Measurements from ENCODE around the gene C6orf15. TPM values are rescaled to one million over a fixed set of nuclear protein-coding genes. Genes with fewer than 3 reads are reported as not detected.

Gene C6orf15
- total and polyA plus RNA-seq, 2 of the 8 experiments (the other 6 are each of a cell fraction or from before 2014, with no cell fraction given): not detected

GRCh38 chr6:31135710-31136109 is 23.3 kb upstream of the C6orf15 start:
- no peaks in the 10 kb centered on the region for H3K36me3 ChIP-seq (ENCODE audit: control insufficient read depth in 2 of 4, insufficient read depth in 4 of 4, low read length in 3 of 4)
- no peaks in the 10 kb centered on the region for H3K9me3 ChIP-seq (ENCODE audit: insufficient read depth in 2 of 2, low read depth in 1 of 2, low read length in 1 of 2)
- H3K4ac ChIP-seq (replicated peaks; ENCODE audit: insufficient read length, low read depth, low read length): no peak overlapping the region
- 86% methylated on average over 10 of the region's 10 CpGs; no CpG with 5 or more reads in 1 of the 2 experiments for WGBS, 2 experiments (ENCODE audit: extremely low coverage in 1 of 2, insufficient coverage in 1 of 2, insufficient read length in 1 of 2, insufficient replicate concordance in 2 of 2, low coverage in 1 of 2, low lambda C conversion rate in 2 of 2, missing lambda C conversion rate in 1 of 2)
- DNase-seq (ENCODE audit: low read depth in 1 of 2, low spot score in 2 of 2) (no peak), FAIRE-seq (no peak)
- H2BK12ac ChIP-seq (ENCODE audit: low read depth, low read length): no peak overlapping the region
- TF ChIP-seq SP4 (IDR thresholded peaks at IDR 0.05; ENCODE audit: low read length) (no peak), ATF3 (IDR thresholded peaks at IDR 0.05; ENCODE audit: insufficient read depth, low read depth, low read length) (no peak), SP1 (IDR thresholded peaks at IDR 0.05; ENCODE audit: low read depth, low read length) (no peak), TCF12 (IDR thresholded peaks at IDR 0.05; ENCODE audit: low read depth, low read length) (no peak), RAD21 (IDR thresholded peaks at IDR 0.05 in 1 of 2, conservative IDR thresholded peaks at IDR 0.05 in 1 of 2; ENCODE audit: low read depth in 2 of 2, low read length in 2 of 2) (no peak), BCL11A (IDR thresholded peaks at IDR 0.05; ENCODE audit: low read depth in 2 of 2, low read length in 2 of 2) (no peak)
- H3K18ac ChIP-seq (ENCODE audit: extremely low read depth, low read length): no peak overlapping the region
- H2AK5ac ChIP-seq (ENCODE audit: low read depth, low read length): no peak overlapping the region
- no peak overlapping the region for H2BK15ac ChIP-seq (ENCODE audit: low read length)
- POLR2A ChIA-PET (ENCODE audit: partially characterized antibody): interaction anchor here (68.5 kb wide), 1 partner anchor 33 kb away, joined by 2251 read pairs; the partner anchor contains the start of genes CCHCR1, POU5F1, PSORS1C2 and TCF19
- CTCF ChIA-PET (ENCODE audit: partially characterized antibody): interaction anchor here (0.6 to 16.4 kb wide), 7 partner anchors 5 to 680 kb away, joined by 3 to 187 read pairs (median 94); partner anchors contain the start of genes C6orf15, PSORS1C1 and PSORS1C2
- no peak overlapping the region for H3K27ac ChIP-seq (ENCODE audit: low read depth, low read length)
- no peak overlapping the region for H3K4me2 ChIP-seq (ENCODE audit: insufficient read depth in 1 of 2, low read depth in 2 of 2, low read length in 2 of 2)
- no peaks in the 10 kb centered on the region for H4K20me1 ChIP-seq (replicated peaks in 1 of 2; ENCODE audit: control insufficient read depth in 1 of 2, insufficient read depth in 2 of 2, low read length in 2 of 2)
- H4K91ac ChIP-seq (replicated peaks; ENCODE audit: insufficient read length, low read length): no peak overlapping the region
- no peaks in the 10 kb centered on the region for H3K79me2 ChIP-seq (ENCODE audit: control insufficient read depth in 1 of 2, insufficient read depth in 2 of 2, low read length in 2 of 2)
- no peak overlapping the region for H2BK5ac ChIP-seq (ENCODE audit: low read depth, low read length)
- no peak overlapping the region for H3K56ac ChIP-seq (replicated peaks; ENCODE audit: insufficient read length, low read depth, low read length)
- no peaks in the 10 kb centered on the region for H3K79me1 ChIP-seq (ENCODE audit: low read depth, low read length)
- H4K8ac ChIP-seq (ENCODE audit: extremely low read depth, insufficient read depth, low read length): no peak overlapping the region
- peaks cover 3 to 15% (median 11%) of the 10 kb centered on the region in 4 experiments for H3K4me1 ChIP-seq (replicated peaks in 1 of 4; ENCODE audit: control insufficient read depth in 3 of 4, insufficient read depth in 4 of 4, low read length in 3 of 4)
- H3K14ac ChIP-seq (ENCODE audit: insufficient read length): no peak overlapping the region
- no peak overlapping the region for H2AFZ ChIP-seq (ENCODE audit: low read length)
- no peak overlapping the region for H4K5ac ChIP-seq (ENCODE audit: insufficient read length, low read depth, low read length)
- no peak overlapping the region for H3K9ac ChIP-seq (replicated peaks in 1 of 4; ENCODE audit: extremely low read depth in 1 of 4, low read depth in 3 of 4, low read length in 3 of 4)
- no peak overlapping the region for H2BK120ac ChIP-seq (replicated peaks; ENCODE audit: low read depth, low read length)
- no peak overlapping the region for H3K23ac ChIP-seq (ENCODE audit: insufficient read length)
- 0 out of 7 replicates have a peak, but pooled peaks cover 0 to 2% (median 0%) of the 10 kb centered on the region in 4 experiments for H3K27me3 ChIP-seq (replicated peaks in 1 of 4; ENCODE audit: control insufficient read depth in 3 of 4, extremely low read depth in 1 of 4, insufficient read depth in 3 of 4, low read length in 3 of 4)
- H3K23me2 ChIP-seq (ENCODE audit: low read depth, low read length): no peaks in the 10 kb centered on the region
- no peak overlapping the region for H2BK20ac ChIP-seq (ENCODE audit: low read length)
- no peak overlapping the region for H3K4me3 ChIP-seq (ENCODE audit: extremely low read depth in 1 of 4, insufficient read depth in 2 of 4, low read depth in 3 of 4, low read length in 4 of 4)

Data from H1 (cell line).